Measurements from ENCODE around the gene FNDC10.

Gene FNDC10

DNA sequence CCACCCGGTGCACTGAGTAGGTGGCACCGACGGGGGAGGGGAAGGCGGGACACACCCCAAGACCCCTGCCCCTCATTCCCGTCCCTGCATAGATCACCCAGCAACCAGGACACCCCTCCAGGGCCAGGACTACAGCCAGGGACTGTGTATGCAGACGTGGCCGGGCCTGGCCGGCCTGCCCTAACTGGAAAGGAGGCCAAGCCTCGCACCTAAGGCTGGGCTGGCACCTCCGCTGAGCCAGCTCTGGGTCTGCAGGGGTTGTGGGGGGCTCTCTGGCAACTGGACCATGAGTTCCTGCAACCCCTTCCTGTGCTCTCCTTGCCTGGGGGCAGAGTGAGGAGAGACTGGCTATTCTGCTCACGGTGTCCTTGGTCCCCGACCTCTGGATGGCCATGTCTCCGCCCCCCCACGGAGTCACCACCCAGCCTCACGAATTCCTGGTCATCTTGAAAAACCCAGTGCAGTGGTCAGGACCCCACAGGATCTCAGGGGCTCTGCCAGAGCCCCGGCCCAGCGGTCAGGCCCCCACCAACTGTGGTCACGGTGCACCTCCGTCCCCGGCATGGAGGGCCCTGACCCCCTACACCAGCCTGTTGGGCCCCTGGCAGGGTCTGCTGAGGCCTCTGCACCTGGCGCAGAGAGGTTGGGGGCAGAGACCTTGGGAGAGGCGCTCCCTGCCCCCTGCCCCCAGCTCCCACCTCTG is 1.1 kb upstream of the FNDC10 start:
- in situ Hi-C loops (cut with MboI; ENCODE audit: low pct_unique_long_range_greater_than_20kb, low sequenced_read_pairs, unreplicated experiment), result no loop called here
- DNase-seq (ENCODE audit: low spot score), result no peak
- TF ChIP-seq, protein P1, sequence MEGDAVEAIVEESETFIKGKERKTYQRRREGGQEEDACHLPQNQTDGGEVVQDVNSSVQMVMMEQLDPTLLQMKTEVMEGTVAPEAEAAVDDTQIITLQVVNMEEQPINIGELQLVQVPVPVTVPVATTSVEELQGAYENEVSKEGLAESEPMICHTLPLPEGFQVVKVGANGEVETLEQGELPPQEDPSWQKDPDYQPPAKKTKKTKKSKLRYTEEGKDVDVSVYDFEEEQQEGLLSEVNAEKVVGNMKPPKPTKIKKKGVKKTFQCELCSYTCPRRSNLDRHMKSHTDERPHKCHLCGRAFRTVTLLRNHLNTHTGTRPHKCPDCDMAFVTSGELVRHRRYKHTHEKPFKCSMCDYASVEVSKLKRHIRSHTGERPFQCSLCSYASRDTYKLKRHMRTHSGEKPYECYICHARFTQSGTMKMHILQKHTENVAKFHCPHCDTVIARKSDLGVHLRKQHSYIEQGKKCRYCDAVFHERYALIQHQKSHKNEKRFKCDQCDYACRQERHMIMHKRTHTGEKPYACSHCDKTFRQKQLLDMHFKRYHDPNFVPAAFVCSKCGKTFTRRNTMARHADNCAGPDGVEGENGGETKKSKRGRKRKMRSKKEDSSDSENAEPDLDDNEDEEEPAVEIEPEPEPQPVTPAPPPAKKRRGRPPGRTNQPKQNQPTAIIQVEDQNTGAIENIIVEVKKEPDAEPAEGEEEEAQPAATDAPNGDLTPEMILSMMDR (IDR thresholded peaks at IDR 0.05; ENCODE audit: extremely low read depth, insufficient read depth, missing control alignments), result no peak

DNA sequence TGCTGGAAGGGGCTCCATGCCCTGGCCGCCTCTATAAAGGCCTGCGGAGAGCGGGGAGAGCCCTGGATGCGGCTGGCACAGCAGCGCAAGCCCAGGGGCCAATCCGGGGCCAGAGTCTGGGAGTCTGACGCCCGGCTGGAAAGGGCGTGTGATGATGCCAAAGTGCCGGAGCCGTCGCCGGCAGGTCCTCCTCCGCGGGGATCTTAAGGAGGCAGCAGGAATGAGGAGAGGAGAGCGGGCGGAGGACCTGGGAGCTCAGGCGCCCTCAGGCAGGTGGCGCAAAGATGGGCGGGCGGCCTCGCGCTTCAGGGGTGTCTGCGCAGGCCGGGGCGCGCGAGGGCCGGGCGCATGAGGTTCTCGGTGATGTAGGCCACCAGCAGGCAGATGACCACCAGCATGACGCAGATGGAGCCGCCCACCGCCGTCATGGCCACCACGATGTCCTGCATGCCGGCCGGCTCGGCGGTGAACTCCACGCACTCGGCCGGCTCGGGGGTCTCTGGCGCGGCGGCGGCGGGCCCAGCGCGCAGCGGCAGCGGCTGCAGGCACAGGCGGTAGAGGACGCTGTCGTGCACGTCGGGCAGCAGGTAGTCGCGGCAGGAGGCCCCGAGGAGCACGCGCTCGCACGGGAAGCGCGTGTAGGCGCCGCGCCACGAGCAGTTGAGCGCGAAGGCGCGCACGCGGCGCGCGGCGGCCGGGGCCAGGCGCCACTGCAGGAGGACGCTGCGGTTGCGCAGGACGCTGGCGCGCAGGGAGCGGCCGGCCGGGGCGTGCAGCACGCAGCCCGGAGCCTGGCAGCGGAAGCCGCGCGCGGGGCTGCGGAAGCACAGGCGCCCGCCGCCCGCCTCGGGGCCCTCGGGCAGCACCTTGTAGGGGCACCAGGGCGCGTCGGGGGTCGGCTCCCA is 653 bp downstream of the FNDC10 start:
- DNase-seq (ENCODE audit: low spot score), result peak; percentile 83
- TF ChIP-seq, protein P1 (IDR thresholded peaks at IDR 0.05; ENCODE audit: extremely low read depth, insufficient read depth, missing control alignments), result peak; percentile 36

DNA sequence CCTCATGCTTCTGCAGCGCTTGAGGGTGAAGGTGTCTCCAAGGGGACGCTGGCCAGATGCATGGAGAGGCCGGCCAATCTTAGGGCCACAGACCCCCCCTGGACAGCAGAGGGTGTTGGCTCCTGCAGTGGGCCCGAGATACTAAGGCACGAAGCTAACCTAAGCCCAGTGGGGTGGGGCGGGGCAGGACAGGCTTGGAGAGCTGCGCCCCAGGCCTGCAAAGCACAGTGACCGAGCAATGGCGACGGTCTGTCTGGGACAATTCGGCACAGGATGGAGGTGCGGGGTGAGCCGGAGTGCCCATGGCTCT is 1.3 kb downstream of the FNDC10 start:
- in situ Hi-C loops (cut with MboI; ENCODE audit: low pct_unique_long_range_greater_than_20kb, low sequenced_read_pairs, unreplicated experiment), result no loop called here
- TF ChIP-seq, protein P1 (IDR thresholded peaks at IDR 0.05; ENCODE audit: extremely low read depth, insufficient read depth, missing control alignments), result no peak
- DNase-seq (ENCODE audit: low spot score), result peak; percentile 33

More for the DNA sequence above, 653 bp downstream of the FNDC10 start:
- in situ Hi-C loops (cut with MboI; ENCODE audit: low pct_unique_long_range_greater_than_20kb, low sequenced_read_pairs, unreplicated experiment), result no loop called here

DNA sequence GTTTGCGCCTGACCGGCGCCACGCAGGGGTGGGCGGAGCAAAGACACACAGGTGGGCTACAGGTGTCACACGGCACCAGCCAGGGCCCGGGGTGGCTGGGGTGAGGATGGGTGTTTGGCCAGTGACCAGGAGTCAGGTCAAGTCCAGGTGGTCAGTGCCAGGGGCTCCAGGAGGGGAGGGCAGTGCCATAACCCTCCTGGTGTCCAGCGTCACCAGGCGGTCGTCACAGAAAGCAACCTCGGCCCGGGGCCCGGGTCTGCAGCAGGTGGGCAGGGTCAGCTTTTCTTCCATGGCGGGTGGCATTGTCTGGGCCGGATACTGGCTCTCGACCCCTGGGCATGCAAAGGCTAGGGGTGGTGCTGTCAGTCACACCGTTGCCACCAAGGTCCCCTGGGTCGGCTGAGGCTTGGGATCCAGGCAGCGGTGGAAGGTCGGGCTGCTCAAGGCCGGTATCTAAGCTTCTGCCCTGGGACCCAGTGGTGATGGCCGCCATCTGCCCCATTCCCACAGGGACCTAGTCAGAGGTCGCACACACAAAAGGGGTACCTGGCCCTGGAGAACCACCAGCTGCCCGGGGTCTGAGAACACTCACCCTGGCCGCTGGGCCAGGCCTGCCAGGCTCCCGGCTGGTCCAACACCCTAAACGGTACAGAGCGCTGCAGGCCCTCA is 1.8 kb downstream of the FNDC10 start:
- no peak for DNase-seq (ENCODE audit: low spot score)
- in situ Hi-C loops (cut with MboI; ENCODE audit: low pct_unique_long_range_greater_than_20kb, low sequenced_read_pairs, unreplicated experiment), result no loop called here
- TF ChIP-seq, protein P1 (IDR thresholded peaks at IDR 0.05; ENCODE audit: extremely low read depth, insufficient read depth, missing control alignments), result no peak

DNA sequence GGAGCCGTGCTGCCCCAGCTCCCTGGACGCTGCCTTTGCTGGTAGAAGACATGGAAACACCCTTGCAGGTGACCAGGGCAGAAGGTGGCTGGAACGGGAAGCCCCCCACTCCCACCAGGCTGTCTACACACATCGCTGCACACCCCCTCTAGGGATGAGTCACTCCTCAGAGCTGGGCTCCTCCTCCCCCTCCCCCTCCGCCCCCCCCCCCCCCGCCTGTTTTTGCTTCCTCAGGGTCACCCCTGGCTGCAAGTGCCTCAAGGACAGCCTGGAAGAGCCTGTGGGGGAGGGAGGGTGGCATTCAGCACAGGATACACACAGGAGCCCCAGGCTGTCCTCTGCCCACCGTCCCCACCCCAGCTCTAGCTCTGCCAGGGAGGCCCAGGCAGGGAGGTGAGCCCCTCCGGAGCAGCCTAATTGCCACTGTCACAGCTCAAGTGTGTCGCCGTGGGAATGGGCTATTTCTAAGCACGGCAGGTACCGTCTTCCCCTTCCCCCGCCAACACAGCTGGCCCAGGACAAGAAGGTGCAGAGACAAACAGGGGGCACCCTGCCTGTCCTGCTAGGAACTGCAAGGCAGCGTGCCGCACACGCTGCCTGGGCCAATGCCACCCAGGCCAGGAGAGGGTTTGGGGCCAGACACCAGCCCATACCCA is 2.5 kb downstream of the FNDC10 start:
- TF ChIP-seq, protein P1 (IDR thresholded peaks at IDR 0.05; ENCODE audit: extremely low read depth, insufficient read depth, missing control alignments), result peak; percentile 16
- in situ Hi-C loops (cut with MboI; ENCODE audit: low pct_unique_long_range_greater_than_20kb, low sequenced_read_pairs, unreplicated experiment), result no loop called here
- DNase-seq (ENCODE audit: low spot score), result peak; percentile 80

Data from GM13977 (cell line).